ENCODE data around the gene LZIC. TPM values are rescaled to one million over a fixed set of nuclear protein-coding genes. Genes with fewer than 3 reads are reported as not detected.

The LZIC gene
- total and polyA plus RNA-seq, 9 of the 15 experiments (the other 6 are each of a cell fraction or from before 2014, with no cell fraction given) = 32.9 to 109 (median 61.7) TPM

- TF ChIP-seq ZBTB5 (IDR thresholded peaks at IDR 0.05) = no peak
- TF ChIP-seq CHAMP1 (IDR thresholded peaks at IDR 0.05) = peak; percentile 86
- TF ChIP-seq PCBP2 (IDR thresholded peaks at IDR 0.05; ENCODE audit: low read depth, low read length, poor library complexity, severe bottlenecking) = no peak
- no peak for TF ChIP-seq ZNF124 (CRISPR knock-in tag; IDR thresholded peaks at IDR 0.05)
- TF ChIP-seq RBBP5 (IDR thresholded peaks at IDR 0.05; ENCODE audit: borderline replicate concordance, insufficient read depth, low read length, poor library complexity, severe bottlenecking) = peak; percentile 99
- TF ChIP-seq NR3C1 (CRISPR knock-in tag; IDR thresholded peaks at IDR 0.05) = no peak
- TF ChIP-seq POLR2H (tag; IDR thresholded peaks at IDR 0.05; ENCODE audit: low read depth) = peak; percentile 95
- no peak for TF ChIP-seq DACH1 (IDR thresholded peaks at IDR 0.05; ENCODE audit: partially characterized antibody)
- no peak for TF ChIP-seq MLX (CRISPR knock-in tag; conservative IDR thresholded peaks at IDR 0.05)
- no peak; the same call in 1 of the 2 replicates for TF ChIP-seq ZSCAN29 (IDR thresholded peaks at IDR 0.05)
- peak; percentile 78 for TF ChIP-seq ZNF232 (CRISPR knock-in tag; IDR thresholded peaks at IDR 0.05)
- TF ChIP-seq NR2C1 (IDR thresholded peaks at IDR 0.05) = peak; percentile 86
- TF ChIP-seq NR2C1 (tag; IDR thresholded peaks at IDR 0.05) = peak; percentile 92
- 0 out of 2 replicates have a peak, but pooled peaks have one; percentile 34 for TF ChIP-seq RBM14 (IDR thresholded peaks at IDR 0.05; ENCODE audit: borderline replicate concordance, insufficient read depth, low read depth, low read length)
- peak; percentile 94; the same call in 1 of the 2 replicates for TF ChIP-seq ZNF609 (CRISPR knock-in tag; IDR thresholded peaks at IDR 0.05; ENCODE audit: borderline replicate concordance)
- TF ChIP-seq NR2F6 (CRISPR knock-in tag; IDR thresholded peaks at IDR 0.05) = no peak
- no peak for TF ChIP-seq ZNF174 (CRISPR knock-in tag; IDR thresholded peaks at IDR 0.05)
These were observed at the start of gene LZIC, which contains the start of gene NMNAT1 (continued) for GRCh38 chr1:9942939-9943788.

Data from K562 (cell line).